Myocyte (in vitro differentiated cells): ENCODE results near the gene DNMT3L. TPM values are rescaled to one million over a fixed set of nuclear protein-coding genes. Genes with fewer than 3 reads are reported as not detected.
"Not testable (repeated sequence)": the region's sequence is repeated elsewhere in the genome, so short reads cannot be mapped to it uniquely, and the experiment has no call there.

Experiments used
- DNase-seq: peaks from one replicate; pipeline ENCODE4 v3.0.0-alpha.2; 2012; ENCODE audit warnings: low read depth
- total RNA-seq: library from RNA; depleted of rRNA; stranded (reverse); fragments of >200 nt; gene quantifications from 2 replicates; pipeline ENCODE4 v1.2.3, GENCODE V29; 2014

The DNMT3L gene
- total RNA-seq, 1 donor from 2014 or later, result not detected

DNA sequence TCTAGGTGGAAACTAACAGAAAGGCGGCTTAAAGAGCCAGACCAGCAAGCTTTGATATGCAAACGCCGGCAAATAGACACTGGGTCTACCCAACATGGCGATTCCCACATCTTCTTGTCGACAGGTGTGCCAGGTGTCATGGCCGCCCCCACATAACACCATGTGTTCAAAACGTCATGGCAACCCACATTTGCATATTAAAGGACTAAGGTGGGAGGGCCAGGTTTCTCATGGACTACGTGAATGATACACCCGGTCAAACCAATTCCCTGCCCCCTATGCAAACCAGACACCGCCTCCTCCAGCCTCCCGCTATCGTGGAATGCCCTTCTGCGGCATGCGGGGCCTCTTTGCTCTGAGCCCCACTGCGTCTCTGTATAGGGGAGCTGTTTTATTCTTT lies 62.2 kb downstream of the DNMT3L start:
- DNase-seq, result no peak

DNA sequence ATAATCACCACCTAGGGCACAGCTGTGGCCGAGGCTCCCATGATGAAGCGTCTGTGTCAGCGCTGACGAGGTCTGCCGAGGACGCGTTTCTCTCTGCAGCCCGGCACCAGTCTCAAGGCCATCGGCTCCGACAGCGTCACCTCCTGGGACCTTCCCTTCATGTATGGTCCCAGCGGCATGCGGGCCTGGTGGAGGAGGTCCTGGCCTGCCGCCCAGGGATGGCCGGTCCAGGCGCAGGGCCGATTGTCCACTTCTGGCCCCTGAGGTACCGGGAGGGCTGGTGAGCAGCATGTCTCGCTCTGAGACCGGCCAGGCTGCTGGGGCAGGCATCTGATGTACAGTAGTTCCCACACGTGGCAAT lies 64.6 kb downstream of the DNMT3L start:
- DNase-seq, result not testable (repeated sequence)

Other genes starting within 250 kb of the DNMT3L start
- 22.1 and 22.4 TPM in 2 replicates for gene TRAPPC10, start 249.6 kb downstream of the DNMT3L start, total RNA-seq
- 22.6 and 28.4 TPM in 2 replicates for gene PWP2, start 154.5 kb downstream of the DNMT3L start, total RNA-seq
- 78.4 and 90.2 TPM in 2 replicates for gene GATD3, start 128.2 kb downstream of the DNMT3L start, total RNA-seq
- gene ICOSLG, start 21.0 kb downstream of the DNMT3L start, total RNA-seq, result 4.1 and 7.4 TPM in 2 replicates
- gene AIRE, start 24.0 kb upstream of the DNMT3L start, total RNA-seq, result 9.7 and 21.4 TPM in 2 replicates
- gene PFKL, start 38.2 kb upstream of the DNMT3L start, total RNA-seq, result 186 and 244 TPM in 2 replicates
- 28.1 and 38.0 TPM in 2 replicates for gene CFAP410, start 77.5 kb upstream of the DNMT3L start, total RNA-seq
- gene TRPM2, start 91.7 kb upstream of the DNMT3L start, total RNA-seq, result not detected in 2 replicates
- not detected in 2 replicates for gene LRRC3, start 193.6 kb upstream of the DNMT3L start, total RNA-seq